ENCODE data around the gene SNCA.

The SNCA gene

GRCh38 chr4:89752932-89753598 is 83.9 kb downstream of the SNCA start:
- no peak for DNase-seq

GRCh38 chr4:89751416-89751815 is 85.5 kb downstream of the SNCA start:
- no peak for DNase-seq

GRCh38 chr4:89746377-89746776 is 90.6 kb downstream of the SNCA start:
- no peak for DNase-seq

GRCh38 chr4:89745708-89746107 is 91.3 kb downstream of the SNCA start:
- no peak for DNase-seq

- DNase-seq: no peak
These were observed 92.0 kb downstream of the SNCA start for GRCh38 chr4:89744914-89745313.

- no peak for DNase-seq
These were observed 95.2 kb downstream of the SNCA start for GRCh38 chr4:89741768-89742167.

GRCh38 chr4:89739311-89739988 is 97.5 kb downstream of the SNCA start:
- DNase-seq: no peak

- DNase-seq: no peak
These were observed 99.1 kb downstream of the SNCA start for GRCh38 chr4:89737888-89738287.

- DNase-seq: no peak
These were observed 103.0 kb downstream of the SNCA start for GRCh38 chr4:89733946-89734345.

- DNase-seq: no peak
These were observed 109.7 kb downstream of the SNCA start for GRCh38 chr4:89727238-89727637.

GRCh38 chr4:89725268-89725667 is 111.7 kb downstream of the SNCA start:
- no peak for DNase-seq

- DNase-seq: no peak
These were observed 112.2 kb downstream of the SNCA start for GRCh38 chr4:89724716-89725115.

- no peak for DNase-seq
These were observed 113.9 kb downstream of the SNCA start for GRCh38 chr4:89723096-89723495.

GRCh38 chr4:89722517-89722916 is 114.4 kb downstream of the SNCA start:
- DNase-seq: no peak

GRCh38 chr4:89720981-89721380 is 116.0 kb downstream of the SNCA start:
- DNase-seq: no peak

GRCh38 chr4:89719536-89720090 is 117.3 kb downstream of the SNCA start:
- DNase-seq: no peak

- no peak for DNase-seq
These were observed 120.1 kb downstream of the SNCA start for GRCh38 chr4:89716893-89717292.

GRCh38 chr4:89715631-89716030 is 121.3 kb downstream of the SNCA start:
- DNase-seq: no peak

- DNase-seq: no peak
These were observed 124.1 kb downstream of the SNCA start for GRCh38 chr4:89712827-89713226.

- DNase-seq: no peak
These were observed 124.8 kb downstream of the SNCA start for GRCh38 chr4:89712141-89712540.

GRCh38 chr4:89708903-89709421 is 128.0 kb downstream of the SNCA start:
- DNase-seq: no peak

GRCh38 chr4:89707467-89707866 is 129.5 kb downstream of the SNCA start:
- DNase-seq: no peak

GRCh38 chr4:89704651-89705395 is 132.1 kb downstream of the SNCA start:
- DNase-seq: no peak
